Activated naive CD4-positive, alpha-beta T cell treated with anti-CD3 and anti-CD28 coated beads, Interleukin-2, amount 10 ng/mL, durations not matched to agents 5 hours and 36 hours (primary cell): Measurements from ENCODE around the gene CMIP. TPM values are rescaled to one million over a fixed set of nuclear protein-coding genes. Genes with fewer than 3 reads are reported as not detected.

Source experiments
- microRNA-seq: library from miRNA; unstranded; fragments of <30 nt; microRNA quantifications from one replicate; pipeline ENCODE4 v1.2.0, GENCODE V29; 2022; ENCODE audit warnings: borderline microRNAs expressed, borderline replicate concordance
- total RNA-seq, 2 experiments: library from RNA; stranded (reverse); gene quantifications; one replicate each; pipeline ENCODE4 v1.2.3, GENCODE V29; 2021

CMIP gene
- 10 to 100 TPM; 36.6 to 37.1 TPM for total RNA-seq

DNA sequence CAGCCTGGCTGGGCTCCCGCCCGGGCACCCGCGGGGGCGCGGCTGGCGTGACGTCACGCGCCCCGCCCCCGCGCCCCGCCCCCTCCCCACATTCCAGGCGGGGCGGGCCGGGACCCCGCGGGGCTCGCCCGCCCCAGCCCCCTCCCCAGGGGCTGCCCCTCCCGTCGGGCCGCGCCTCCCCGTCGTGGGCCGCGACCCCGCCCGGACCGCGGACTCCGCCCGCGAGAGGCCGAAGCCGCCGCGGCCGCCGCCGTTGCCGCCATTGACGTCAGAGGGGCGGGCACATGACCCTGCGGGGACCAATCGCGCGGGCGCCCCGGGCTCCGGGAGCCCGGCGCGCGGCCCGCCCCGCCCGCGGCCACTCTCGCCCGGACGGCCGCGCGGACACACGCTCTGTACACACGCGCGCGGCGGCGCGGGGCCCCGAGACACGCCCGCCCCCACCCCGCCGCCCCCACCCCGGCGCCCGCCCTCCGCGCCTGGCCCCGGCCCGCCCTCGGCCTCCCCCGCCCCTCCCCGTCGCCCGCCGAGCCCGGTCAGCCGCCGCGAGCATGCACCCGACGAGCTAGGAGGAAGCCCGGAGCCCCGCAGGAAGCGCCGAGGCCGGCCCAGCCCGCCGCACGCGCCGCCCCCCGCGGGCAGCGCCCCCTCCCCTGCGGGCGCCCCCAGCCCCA is at the start of gene CMIP:
Gene CMIP (plus strand): TSS at position 361 of the 674 bp plus-strand sequence.

Small RNAs within 50 kb of the gene (microRNA-seq; reads per million reads assigned to microRNA genes)
- gene MIR6504 (not detected), gene MIR7854 (1.9 reads per million)

Other genes starting within 250 kb of the CMIP start
- gene BCO1, start 206.1 kb upstream of the CMIP start, total RNA-seq: not detected
- 1 to 10 TPM; 6.9 to 7.1 TPM for gene GAN, start 129.8 kb upstream of the CMIP start, total RNA-seq